ENCODE data around the gene NFIC.

The NFIC gene

DNA sequence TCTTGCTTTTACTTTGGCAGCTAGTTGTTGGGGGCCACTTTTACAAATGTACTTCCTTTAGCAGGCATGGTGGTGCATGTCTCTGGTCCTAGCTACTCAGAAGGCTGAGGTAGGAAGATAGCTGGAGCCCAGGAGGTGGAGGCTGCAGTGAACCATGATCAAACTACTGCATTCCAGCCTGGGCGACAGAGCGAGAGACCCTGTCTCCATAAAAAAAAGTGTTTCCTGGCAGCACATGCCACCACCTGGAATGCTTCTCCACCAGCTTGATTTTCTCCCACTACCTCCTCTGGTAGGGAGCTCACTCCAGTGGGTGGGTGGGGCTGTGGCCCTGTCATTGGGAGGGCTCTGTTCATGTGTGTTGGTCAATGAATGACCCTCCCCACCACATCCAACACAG lies 152.3 kb downstream of the NFIC start:
- TF ChIP-seq, protein P1, sequence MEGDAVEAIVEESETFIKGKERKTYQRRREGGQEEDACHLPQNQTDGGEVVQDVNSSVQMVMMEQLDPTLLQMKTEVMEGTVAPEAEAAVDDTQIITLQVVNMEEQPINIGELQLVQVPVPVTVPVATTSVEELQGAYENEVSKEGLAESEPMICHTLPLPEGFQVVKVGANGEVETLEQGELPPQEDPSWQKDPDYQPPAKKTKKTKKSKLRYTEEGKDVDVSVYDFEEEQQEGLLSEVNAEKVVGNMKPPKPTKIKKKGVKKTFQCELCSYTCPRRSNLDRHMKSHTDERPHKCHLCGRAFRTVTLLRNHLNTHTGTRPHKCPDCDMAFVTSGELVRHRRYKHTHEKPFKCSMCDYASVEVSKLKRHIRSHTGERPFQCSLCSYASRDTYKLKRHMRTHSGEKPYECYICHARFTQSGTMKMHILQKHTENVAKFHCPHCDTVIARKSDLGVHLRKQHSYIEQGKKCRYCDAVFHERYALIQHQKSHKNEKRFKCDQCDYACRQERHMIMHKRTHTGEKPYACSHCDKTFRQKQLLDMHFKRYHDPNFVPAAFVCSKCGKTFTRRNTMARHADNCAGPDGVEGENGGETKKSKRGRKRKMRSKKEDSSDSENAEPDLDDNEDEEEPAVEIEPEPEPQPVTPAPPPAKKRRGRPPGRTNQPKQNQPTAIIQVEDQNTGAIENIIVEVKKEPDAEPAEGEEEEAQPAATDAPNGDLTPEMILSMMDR (conservative IDR thresholded peaks at IDR 0.05) = no peak
- H3K27ac ChIP-seq = no peak overlapping the region
